ENCODE results near the gene TENM4.
"Not testable (repeated sequence)": the region's sequence is repeated elsewhere in the genome, so short reads cannot be mapped to it uniquely, and the experiment has no call there.

The TENM4 gene

DNA sequence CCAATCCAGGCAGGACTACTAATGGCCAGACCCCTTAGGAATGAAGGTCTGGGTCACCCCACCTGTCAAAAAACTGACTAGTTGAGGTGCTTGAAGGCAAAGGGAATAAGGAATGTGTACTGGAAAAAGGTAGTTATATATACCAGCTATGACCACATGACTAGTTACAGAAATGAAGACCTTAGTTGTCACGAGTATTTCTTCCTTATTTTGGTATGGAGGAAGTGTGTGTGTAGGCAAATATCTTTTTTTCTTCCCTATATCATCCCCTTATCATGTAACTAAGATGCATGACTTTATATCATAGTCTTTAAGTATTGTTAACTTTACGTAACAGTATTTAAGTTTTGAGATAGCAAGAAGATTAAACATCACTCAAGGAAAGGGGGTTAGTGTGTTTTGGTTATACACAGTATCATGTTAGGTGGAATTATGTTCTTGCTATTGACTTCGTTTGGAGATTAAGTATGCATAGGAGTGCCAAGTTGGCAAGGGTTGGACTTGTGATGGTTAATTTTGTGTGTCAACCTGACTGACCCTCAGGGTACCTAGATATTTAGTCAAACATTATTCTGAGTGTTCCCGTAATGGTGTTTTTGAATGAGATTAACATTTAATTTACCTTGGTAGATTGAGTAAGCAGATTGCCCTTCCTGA lies 828.0 kb downstream of the TENM4 start:
- TF ChIP-seq JUND (IDR thresholded peaks at IDR 0.05; ENCODE audit: low read depth): no peak
- in situ Hi-C loops (cut with HindIII; ENCODE audit: low pct_unique_long_range_greater_than_20kb, low sequenced_read_pairs): no loop called here
- DNase-seq (ENCODE audit: low read depth in 1 of 2, low spot score in 1 of 2): no peak

GRCh38 chr11:78609321-78609720 lies 831.5 kb downstream of the TENM4 start:
- DNase-seq (ENCODE audit: low read depth in 1 of 2, low spot score in 1 of 2); in situ Hi-C loops (cut with HindIII; ENCODE audit: low pct_unique_long_range_greater_than_20kb, low sequenced_read_pairs): not testable (repeated sequence)

DNA sequence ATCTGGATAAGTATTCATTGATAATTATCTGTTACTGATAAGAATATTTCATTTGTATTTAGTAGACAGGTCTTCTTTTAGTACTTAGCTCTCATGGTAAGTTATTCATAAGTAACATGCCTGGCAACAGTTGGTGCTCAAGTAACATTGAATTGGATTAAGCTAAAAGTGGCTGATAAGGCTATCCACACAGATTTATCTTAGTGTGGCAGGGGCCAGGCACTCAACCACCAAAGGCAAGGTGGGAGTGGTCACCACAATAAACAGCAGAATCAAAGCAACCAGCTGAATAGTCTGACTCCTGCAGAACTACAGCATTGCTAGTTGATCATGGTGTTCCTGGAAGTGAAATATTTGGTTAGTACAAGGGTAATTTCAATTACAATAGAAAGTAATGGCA lies 833.1 kb downstream of the TENM4 start:
- TF ChIP-seq JUND (IDR thresholded peaks at IDR 0.05; ENCODE audit: low read depth): no peak
- DNase-seq (ENCODE audit: low read depth in 1 of 2, low spot score in 1 of 2): no peak
- in situ Hi-C loops (cut with HindIII; ENCODE audit: low pct_unique_long_range_greater_than_20kb, low sequenced_read_pairs): no loop called here

DNA sequence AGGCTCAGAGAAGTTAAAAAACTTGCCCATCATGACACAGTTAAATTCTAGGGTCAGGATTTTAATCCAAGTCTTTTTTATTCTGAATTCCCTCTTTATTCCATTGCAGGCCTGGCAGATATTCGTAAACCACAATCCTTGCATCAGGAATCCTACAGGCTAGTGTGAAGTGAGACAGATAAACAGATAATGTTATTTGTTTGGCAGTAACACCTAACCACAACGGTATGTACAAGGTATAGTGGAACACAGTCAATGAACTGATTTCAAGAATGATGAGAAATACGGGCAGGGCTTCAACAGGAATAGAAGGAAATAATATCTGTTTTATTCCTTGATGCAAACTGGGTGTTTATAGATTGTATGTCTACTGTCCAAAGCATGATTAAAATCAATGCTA lies 834.2 kb downstream of the TENM4 start:
- in situ Hi-C loops (cut with HindIII; ENCODE audit: low pct_unique_long_range_greater_than_20kb, low sequenced_read_pairs): no loop called here
- TF ChIP-seq JUND (IDR thresholded peaks at IDR 0.05; ENCODE audit: low read depth): peak; percentile 92
- DNase-seq (ENCODE audit: low read depth in 1 of 2, low spot score in 1 of 2): peak; percentile 45 to 83

DNA sequence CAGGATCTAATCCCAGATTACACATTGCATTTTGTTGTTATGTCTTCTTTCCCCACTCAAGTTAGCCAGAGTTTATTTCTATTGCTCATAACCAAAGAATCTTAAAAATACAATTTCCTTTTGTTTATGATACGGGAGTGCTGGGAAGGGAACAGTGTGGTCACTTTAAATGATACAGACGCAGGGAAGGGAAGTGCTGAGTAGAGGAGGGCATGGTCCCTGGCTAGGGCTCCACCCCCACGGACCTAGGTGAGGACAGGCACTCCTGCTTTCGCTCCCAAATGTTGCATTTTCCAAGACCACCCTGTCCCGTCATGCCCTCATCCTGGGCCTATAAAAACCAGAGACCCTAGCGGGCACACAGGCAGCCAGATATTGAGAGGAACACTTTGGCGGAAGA lies 835.5 kb downstream of the TENM4 start:
- TF ChIP-seq JUND (IDR thresholded peaks at IDR 0.05; ENCODE audit: low read depth): no peak
- no peak for DNase-seq (ENCODE audit: low read depth in 1 of 2, low spot score in 1 of 2)
- in situ Hi-C loops (cut with HindIII; ENCODE audit: low pct_unique_long_range_greater_than_20kb, low sequenced_read_pairs): no loop called here

GRCh38 chr11:78603792-78604191 lies 837.0 kb downstream of the TENM4 start:
- no peak for TF ChIP-seq JUND (IDR thresholded peaks at IDR 0.05; ENCODE audit: low read depth)
- no peak for DNase-seq (ENCODE audit: low read depth in 1 of 2, low spot score in 1 of 2)
- in situ Hi-C loops (cut with HindIII; ENCODE audit: low pct_unique_long_range_greater_than_20kb, low sequenced_read_pairs): no loop called here

Measured in T47D (cell line).